Measurements from ENCODE around the gene TBCC. TPM values are rescaled to one million over a fixed set of nuclear protein-coding genes. Genes with fewer than 3 reads are reported as not detected.
A peak's percentile ranks its signal among the peaks of the same experiment; 100 is the strongest.

Gene TBCC
- total RNA-seq, 1 experiment from 2014 or later, result 24.7 TPM

- TF ChIP-seq ZNF281 (CRISPR knock-in tag; IDR thresholded peaks at IDR 0.05), result peak; percentile 60; the same call in 1 of the 2 replicates
- no peak for TF ChIP-seq STAT6 (CRISPR knock-in tag; conservative IDR thresholded peaks at IDR 0.05; ENCODE audit: low read depth)
- TF ChIP-seq GTF2I (CRISPR knock-in tag; conservative IDR thresholded peaks at IDR 0.05), result no peak
- TF ChIP-seq ZNF232 (CRISPR knock-in tag; IDR thresholded peaks at IDR 0.05), result no peak
- 0 out of 2 replicates have a peak, but pooled peaks have one; percentile 24 for TF ChIP-seq ZBTB21 (CRISPR knock-in tag; IDR thresholded peaks at IDR 0.05; ENCODE audit: borderline replicate concordance)
- 0 out of 2 replicates have a peak, but pooled peaks have one; percentile 12 for TF ChIP-seq PRDM15 (CRISPR knock-in tag; IDR thresholded peaks at IDR 0.05)
- no peak; the same call in 1 of the 2 replicates for TF ChIP-seq ARID4B (CRISPR knock-in tag; IDR thresholded peaks at IDR 0.05; ENCODE audit: borderline replicate concordance)
Measured at GRCh38 chr6:42746463-42747391, 824 bp upstream of the TBCC start (continued).

- Mint-ChIP-seq H3K9me3 (no peaks in the 10 kb centered on the region), H3K36me3 (peaks cover 2% of the 10 kb centered on the region), H3K27ac (no peak overlapping the region), H3K4me3 (peak overlapping the region; percentile 100), H3K27me3 (ENCODE audit: low read depth) (no peaks in the 10 kb centered on the region), H3K4me1 (peaks cover 16% of the 10 kb centered on the region)
- ATAC-seq (no peak), DNase-seq (ENCODE audit: low spot score) (peak; percentile 21)
- ChIA-PET CTCF (interaction anchor here (0.9 to 4.0 kb wide), 7 partner anchors 19 to 134 kb away, joined by 3 to 18 read pairs (median 4); partner anchors contain the start of gene RPL7L1), POLR2A (interaction anchor here (1.5 to 5.0 kb wide), 12 partner anchors 9 to 145 kb away, joined by 4 to 42 read pairs (median 12); partner anchors contain the start of genes BICRAL and RPL7L1)
- no peak for TF ChIP-seq ZNF281 (CRISPR knock-in tag; IDR thresholded peaks at IDR 0.05)
- no peak for TF ChIP-seq CREM (CRISPR knock-in tag; IDR thresholded peaks at IDR 0.05)
- TF ChIP-seq MLX (CRISPR knock-in tag; IDR thresholded peaks at IDR 0.05), result no peak
- no peak for TF ChIP-seq AR (CRISPR knock-in tag; IDR thresholded peaks at IDR 0.05)
Measured at GRCh38 chr6:42745083-42745639, 742 bp downstream of the TBCC start.
